22Rv1 (cell line): ENCODE data around the gene HMGB2.

Experiments
- ZFX ChIP-seq: fragments of 450-650 bp; IDR thresholded peaks from 2 replicates; pipeline ENCODE4 v1.6.1; 2017; ENCODE audit warnings: antibody characterized with exemption, borderline replicate concordance
- TF ChIP-seq, protein P1 (sequence below): fragments of 450-650 bp; IDR thresholded peaks from 2 replicates; pipeline ENCODE4 v1.5.1; 2017; ENCODE audit warnings: mild to moderate bottlenecking

DNA sequence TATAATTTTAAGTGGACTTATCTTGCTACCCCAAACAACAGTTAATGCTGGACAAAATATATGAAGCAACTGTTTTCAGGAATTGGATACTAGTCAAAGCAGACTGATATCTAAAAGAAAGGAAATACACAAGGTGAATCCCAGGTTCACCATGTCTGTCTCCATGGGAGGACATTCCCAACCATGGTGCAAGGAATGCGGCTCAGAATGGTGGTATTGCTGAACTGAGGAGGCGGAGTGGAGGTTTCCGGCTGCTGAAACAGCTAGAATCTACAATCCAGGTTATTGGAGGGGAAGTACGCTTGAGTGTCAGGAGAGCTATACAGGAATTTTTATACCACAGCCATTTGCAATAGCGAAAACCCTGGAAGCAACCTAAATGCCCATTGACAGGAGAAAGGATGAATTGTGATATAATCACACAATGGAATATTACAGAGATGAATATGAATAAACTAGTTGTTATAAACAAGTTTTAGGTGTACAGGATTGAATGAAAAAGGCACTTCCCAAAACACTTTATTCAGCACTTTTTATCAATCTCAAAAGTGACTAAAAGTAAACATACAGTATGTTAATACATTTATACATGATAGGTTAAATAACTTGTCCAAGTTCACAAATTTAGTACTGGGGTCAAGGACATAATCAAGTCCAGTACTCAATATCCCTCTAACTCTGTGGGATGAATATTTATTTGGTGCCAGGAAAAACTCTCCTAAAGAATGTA is 9.0 kb downstream of the HMGB2 start:
- TF ChIP-seq, protein P1, sequence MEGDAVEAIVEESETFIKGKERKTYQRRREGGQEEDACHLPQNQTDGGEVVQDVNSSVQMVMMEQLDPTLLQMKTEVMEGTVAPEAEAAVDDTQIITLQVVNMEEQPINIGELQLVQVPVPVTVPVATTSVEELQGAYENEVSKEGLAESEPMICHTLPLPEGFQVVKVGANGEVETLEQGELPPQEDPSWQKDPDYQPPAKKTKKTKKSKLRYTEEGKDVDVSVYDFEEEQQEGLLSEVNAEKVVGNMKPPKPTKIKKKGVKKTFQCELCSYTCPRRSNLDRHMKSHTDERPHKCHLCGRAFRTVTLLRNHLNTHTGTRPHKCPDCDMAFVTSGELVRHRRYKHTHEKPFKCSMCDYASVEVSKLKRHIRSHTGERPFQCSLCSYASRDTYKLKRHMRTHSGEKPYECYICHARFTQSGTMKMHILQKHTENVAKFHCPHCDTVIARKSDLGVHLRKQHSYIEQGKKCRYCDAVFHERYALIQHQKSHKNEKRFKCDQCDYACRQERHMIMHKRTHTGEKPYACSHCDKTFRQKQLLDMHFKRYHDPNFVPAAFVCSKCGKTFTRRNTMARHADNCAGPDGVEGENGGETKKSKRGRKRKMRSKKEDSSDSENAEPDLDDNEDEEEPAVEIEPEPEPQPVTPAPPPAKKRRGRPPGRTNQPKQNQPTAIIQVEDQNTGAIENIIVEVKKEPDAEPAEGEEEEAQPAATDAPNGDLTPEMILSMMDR: no peak
- no peak for TF ChIP-seq ZFX
